Anterior cingulate cortex (tissue), 58 donors: ENCODE results near the gene LPP.

Source experiments
- DNase-seq, 58 donors: peaks; one replicate each; lab custom pipeline; 2025; lab: John Stamatoyannopoulos, UW

The LPP gene

DNA sequence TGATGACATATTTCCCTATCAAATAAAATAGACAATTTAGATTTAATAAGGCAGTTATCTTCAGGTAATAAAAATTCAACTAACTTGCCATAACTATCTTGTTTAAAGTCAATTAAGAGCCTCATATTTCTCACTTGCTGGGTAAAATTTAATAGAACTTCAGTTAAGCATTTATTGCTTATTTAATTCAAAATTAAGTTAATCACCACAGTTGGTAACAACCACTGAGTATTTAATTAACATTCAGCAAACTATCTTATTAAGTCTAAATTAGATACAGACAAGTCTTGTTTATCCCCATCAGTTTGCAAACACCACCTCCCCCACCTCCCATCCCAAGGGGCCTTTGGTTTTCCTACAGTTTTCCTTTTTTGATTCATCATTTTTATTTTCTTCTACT is 14.7 kb downstream of the LPP start:
- DNase-seq: no peak

DNA sequence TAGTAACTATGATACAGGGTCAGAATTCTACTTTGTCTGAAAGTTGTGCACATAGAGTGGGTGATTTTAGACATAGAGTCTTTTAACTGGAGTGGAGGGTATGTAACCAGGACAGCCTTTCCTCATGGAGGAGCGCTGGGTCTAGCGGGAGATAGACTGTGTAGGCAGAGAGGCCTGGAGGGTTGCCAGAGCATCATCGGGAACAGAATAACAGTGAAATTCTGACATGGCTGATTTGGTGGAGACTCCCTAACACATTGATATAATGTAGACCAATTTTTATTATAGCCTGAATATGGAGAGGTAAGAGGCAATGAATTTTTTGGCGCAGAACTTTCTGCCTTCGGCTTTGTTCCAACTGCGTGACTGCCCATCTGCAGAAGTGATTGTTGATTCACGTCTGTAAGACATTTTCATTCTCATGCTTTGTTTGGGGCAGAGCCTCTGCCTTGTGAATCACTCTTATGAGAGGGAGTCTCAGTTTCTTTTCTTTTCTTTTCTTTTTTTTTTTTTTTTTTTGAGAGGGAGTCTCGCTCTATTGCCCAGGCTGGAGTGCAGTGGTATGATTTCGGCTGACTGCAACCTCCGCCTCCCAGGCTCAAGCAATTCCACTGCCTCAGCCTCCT is 16.0 kb downstream of the LPP start:
- peak in 10 of 58 donors; percentile 11 to 47 (median 20) for DNase-seq

DNA sequence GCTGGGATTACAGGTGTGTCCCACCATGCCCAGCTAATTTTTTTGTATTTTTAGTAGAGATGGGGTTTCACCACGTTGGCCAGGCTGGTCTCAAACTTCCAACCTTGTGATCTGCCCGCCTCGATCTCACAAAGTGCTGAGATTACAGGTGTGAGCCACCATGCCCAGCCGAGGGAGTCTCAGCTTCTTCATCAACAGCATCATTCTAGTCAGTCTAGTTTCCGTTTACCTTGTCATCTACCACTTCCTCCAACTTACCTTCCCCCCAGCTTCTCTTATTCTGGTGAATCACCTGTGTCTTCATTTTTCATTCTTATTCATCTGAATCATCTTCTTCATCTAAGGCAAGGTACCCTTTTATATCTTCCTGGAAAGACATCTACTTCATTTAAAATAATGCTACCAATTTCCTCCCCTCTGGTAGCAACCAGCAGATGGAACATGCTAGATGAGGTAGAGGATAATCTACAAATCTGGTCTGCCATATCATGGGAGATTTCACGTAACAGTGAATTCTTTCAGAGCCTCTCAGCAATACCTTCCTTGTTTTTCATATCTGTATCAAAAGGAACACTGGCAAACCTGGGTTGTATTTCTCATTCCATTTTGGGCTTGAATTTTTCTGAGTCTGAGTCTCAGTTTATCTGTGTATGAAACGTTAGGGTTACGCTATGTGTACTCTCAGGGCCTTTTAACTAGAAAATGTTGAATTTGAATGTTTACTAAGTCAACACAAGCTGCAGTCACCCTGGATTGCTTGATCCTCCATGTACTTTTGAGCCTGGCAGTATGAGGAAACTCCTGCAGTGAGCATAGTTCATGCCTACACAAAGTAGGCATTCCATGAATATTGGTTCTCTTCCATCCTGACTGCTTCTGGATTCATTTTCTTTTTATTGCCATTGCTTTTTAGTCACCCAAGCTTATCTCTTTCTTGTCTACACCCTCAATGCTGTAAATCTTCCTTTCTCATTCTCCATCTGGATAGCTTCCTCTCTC is 16.8 kb downstream of the LPP start:
- no peak for DNase-seq

DNA sequence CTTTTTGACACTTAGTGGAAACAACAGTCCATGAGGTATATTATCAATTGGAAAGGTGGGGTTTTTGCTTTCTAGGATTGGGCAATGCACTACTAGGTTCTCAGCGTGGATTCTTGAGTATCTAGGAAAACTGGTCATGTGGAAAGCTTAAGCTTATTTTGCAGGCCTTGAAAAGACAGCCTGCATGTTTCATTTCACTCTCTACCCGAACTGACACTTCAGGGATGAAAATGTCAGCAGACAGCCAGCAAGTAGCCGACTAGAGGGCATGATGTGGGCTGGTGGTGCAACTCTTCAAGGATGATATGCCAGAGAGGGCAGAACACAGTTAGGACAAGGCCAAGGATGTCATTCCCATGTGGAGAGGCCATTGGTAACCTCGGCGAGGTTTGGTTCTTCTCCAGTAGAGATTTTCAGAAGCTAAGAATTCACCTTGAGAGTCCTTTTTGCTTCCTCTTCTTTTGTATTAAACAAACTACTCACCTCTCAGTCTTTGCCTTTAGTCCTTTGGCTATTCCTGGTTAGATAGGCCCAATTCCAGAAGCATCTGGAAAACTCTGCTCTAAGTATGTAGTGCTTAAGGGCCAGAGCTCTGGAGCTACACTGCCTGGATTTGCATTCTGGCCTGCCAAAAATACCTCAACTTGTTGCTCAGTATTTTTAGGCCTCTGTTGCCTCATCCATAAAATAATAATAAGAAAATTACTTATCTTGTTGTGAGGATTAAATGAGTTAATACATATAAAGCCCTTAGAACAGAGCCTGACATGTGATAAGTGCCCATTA is 17.9 kb downstream of the LPP start:
- no peak for DNase-seq

DNA sequence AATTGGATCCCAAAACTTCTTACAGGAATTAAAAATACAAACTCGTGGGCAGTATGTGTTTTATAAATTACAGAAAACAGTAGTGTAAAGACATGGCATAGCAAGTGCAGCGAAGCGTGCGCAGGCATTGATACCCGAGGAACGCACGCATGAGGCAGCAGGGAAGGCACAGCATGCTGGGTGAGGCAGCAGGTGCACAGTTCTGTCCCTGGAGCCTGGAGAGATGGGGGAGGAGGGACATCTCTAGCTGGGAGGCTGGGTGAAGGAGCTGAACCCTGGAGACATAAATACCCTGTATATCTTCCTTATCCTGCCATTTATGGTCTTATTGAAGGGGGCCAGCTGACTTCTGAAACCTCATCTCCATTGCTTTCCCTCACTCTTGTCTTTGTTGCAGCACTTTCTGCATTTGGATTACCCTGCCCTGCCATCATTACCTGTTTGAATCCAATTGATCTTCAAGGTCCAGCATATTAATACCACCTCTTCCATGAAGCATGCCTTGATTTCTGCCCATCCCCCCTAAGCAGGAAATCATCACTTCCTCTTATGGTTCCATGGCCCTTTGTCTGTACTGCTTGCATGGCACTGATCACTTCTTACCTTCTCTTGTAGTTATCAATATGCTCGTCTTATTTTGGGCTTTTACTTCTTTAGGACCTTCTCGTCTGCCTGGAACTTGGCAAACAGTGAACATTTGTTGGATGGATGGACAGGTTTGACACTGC is 20.5 kb downstream of the LPP start:
- peak in 1 of 58 donors; percentile 7 for DNase-seq

DNA sequence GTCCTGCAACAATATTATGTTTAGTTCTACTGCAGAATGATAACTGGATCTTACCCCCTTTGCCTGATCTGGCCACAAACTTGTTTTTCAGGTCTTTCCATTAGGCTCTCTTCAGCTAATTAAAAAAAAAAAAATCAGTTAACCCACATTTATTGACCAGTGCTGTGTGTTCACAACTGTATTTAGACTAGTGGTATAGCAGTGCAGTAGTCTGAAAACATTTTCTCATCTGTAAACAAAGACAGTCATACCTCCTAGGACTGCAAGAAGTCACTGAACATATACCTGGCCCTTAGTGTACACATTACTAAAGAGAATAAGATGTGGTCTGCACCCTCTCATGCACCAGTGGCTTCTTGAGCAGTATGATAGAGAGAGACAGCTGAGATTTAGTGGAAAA is 22.5 kb downstream of the LPP start:
- no peak for DNase-seq

DNA sequence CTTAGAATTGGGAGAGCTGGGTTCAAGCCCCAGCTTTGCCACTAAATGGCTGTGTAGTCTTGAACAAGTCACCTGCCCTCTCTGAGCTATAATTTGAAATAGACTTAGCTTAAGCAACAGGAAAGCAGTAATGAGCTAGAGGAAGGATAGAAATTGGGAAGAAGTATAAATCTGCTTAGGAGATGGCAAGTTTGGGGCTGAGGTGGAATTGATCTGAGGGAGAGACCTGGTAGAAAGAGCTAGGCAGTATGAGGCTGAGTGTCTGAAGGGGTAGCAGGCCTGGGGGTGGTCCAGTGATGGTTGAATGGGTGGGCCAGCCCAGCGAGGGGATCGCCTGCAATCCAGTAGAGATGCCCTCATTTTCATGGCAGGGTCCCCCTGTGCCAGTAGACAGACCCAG is 22.9 kb downstream of the LPP start:
- no peak for DNase-seq

DNA sequence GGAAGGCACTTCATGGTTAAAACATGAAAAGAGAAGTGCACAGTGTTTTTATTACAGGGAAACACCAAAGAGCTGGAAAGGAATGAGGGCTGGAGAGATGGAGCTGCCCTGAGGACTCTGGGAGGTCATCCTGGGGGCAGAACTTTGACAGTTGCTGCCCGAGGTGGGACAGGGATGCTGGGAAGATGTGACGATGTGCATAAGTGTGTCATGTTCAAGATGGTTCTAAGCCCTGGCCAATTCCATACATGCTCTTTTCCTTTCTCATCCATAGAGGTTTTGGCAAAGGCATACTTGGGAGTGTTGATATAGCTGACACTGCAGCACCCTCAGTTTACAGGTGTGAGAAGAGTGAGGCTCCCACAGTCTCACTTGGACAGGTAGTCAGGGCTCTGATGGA is 23.8 kb downstream of the LPP start:
- DNase-seq: no peak

DNA sequence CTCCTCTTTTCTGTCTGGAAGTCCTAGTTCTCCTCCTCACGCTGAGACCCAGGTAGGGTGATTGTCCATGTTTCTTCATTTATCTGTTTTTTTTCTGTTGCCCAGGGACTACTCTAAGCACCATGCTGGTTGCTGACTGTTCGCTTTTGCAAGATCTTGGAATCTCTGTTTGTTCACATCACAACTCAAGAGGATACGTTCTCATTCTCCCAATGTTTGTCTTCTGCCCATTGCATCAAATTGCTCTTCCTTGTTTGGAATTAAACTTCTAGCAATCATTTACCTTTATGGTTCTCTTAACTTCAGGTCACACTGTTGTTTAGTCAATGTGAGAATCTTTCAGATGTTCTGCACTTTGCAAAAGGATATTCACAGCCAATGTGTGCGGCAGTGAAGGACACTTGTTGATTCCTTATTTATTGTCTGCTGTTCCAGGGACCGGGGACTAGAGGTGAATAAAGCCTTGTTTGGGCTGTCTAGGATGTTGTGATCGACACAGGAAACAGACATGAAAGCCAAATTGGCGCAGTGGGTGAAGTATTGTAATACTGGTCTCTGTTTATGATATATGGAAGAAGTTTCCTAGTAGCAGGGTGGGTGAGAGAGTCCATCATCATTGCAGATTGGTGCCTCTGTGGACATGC is 24.5 kb downstream of the LPP start:
- no peak for DNase-seq

DNA sequence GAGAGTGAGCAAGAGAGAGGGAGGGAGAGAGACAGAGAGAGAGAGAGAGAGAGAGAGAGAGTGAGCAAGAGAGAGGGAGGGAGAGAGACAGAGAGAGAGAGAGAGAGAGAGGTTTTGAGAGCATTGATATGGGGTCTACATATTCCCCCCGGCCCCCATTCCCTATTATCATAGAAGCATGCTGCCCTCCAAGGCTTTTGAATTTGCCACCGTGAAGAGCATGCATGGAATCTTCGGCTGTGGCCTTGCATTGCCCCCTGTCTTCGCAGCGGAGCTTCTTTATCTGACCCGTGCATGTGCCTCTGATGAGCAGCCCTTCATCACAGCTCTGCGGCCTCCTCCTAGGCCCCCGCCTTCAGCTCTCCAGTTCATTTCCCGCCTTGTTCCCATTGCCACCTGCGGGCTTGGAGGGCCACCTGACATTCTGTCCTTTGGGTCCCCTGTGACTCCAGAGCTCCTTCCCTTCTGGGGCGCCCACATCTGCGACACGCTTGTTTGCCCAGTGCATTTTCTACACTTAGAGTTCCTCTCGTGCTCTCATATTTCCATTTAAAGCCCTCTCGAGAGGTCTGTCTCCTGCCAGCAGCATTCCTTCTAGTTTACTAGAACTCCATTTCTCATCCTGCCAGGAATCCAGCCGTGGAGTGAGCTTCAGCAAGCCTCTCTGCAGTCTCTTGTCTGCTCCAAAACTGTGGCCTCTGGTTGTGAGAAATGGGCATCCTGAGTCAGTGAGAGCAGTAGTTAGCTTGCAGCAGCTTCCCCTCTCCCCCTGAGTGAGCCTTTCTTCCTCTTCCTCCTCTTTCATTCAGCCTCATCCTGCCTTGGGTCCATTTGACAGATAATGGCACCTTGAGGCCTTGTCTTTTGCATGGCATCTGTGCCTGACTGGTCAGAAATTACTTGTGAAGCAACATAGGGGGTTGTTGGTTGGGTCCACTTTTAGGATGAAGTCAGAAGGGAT is 25.3 kb downstream of the LPP start:
- DNase-seq: no peak

DNA sequence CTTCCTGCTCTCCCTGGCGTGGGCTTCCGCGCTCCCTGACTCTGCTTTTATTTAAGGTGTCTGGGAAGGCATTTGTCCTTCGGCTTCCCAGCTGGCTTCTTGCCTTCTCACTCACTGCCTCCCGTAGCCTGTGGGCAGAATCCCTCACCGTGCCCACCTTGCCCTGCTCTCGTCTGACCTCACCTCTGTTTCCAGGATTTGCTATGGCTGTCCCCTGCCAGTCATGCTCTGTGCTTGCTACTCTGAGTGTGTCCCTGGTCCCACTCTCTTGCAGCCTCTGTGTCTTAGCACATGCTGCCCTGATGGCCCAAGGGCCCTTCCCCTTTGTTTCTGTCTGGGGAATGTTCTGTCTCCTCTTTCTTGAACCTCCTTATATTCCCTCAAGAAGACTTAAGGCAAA is 26.2 kb downstream of the LPP start:
- no peak for DNase-seq

DNA sequence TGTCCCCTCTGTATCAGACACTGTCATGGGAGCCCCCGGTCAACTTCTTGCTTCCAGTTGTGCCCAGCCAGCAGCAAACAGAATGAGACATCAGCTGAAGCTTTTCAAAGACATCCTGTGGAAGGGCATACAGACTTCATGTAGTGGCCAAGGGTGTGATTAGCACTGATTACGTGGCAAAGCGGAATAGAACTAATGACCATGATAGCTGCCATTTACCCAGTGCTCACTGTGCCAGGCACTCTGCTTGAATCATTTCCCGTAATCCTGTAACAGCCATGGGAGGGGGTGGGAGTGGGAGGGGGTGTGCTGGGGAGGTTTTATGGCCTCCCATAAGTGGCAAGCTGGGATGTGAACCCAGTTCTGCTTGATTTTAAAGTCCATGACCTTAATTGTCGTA is 29.5 kb downstream of the LPP start:
- DNase-seq: no peak

DNA sequence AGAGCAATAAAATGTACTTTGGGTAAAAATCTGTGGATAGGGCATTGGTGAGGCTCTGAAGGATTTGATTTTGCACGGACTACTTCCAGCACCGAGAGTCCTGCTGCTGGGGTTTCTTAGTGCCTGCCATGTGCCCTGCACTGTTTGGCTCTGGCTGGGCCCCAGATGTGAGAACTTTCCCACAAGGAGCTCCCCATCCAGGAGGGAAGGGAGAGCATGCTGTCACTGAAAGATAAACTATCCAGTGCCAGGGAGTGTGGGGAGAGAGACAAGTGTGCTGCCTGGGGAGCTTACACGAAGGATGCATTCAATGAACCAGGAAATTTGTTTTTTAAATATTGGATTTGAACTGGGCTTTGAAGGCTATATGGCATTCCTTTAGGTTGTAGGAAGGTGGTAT is 30.2 kb downstream of the LPP start:
- DNase-seq: no peak

DNA sequence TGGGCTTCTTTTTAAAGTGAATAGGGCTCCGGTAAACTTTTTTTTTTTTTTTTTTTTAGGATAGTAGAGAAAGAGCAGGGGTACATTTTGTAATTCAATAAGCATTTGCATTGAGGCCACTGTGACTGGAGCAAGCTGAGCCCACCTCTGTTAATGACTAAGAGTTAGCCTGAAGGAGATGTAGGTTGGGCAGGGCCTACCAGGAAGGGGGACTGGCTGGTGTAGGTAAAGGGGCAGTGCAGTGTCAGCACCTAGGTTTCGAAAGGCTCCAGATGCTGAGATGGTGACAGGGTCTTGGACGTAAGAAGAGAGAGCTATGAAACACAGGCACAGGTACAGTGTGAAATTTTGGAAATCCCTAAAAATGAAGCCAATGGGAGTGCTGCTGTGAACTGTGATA is 30.7 kb downstream of the LPP start:
- DNase-seq: no peak

DNA sequence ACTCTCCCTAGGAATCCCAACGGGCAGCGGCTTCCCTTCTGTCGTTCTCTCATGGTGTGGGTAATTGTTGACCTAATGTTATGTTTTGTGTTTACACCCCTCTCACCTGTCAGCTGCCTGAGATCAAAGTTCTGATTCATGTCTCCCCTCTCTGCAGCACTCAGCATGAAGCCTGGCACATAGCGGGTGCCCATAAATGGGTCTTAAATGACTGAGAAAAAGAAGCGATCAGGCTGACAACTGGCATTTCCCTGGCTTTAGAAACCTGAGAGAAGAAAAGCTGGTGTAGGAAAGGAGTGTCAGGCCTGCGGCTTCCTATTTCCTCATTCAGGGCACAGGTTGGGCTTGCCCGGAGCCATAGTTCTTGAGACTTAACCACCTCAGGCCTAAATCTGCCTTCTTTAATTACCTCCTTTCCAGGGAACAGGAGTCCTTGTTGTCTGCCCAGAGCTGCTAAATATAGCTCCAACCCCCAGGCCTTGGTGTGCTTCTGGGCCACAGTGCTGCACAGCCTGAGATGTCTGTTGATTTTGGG is 31.8 kb downstream of the LPP start:
- DNase-seq: peak in 1 of 58 donors; percentile 22

DNA sequence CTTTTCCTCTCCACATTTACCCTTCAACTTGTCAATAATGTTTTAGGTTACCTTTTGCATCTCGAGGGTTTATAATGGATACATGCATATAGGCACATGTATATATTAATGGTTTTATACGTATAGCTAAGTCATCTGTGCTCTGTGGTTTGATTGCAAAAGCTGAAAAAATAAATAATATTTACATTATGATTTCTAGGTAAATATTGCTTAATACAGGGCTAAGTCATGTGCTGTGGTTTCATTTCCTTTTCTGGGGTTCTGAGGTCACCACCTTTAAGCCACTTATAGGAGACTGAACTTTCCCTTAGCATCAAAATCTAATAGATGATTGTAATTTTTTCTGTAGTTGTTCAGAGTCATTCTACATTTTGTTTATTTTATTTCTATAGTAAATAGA is 33.1 kb downstream of the LPP start:
- no peak for DNase-seq

DNA sequence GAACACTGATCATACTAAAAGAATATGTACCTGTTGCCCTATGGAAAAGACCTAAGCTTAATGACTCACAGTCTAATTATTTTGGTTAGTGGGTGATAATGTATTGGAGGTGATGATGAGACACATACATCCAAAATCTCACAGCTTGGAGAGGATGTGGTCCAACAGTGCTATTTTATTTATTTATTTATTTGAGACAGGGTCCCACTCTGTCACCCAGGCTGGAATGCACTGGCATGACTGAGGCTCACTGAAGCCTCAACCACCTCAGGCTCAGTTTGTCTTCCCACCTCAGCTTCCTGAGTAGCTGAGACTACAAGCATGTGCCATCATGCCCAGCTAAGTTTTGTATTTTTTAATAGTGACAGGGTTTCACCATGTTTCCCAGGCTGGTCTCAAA is 35.0 kb downstream of the LPP start:
- DNase-seq: no peak

DNA sequence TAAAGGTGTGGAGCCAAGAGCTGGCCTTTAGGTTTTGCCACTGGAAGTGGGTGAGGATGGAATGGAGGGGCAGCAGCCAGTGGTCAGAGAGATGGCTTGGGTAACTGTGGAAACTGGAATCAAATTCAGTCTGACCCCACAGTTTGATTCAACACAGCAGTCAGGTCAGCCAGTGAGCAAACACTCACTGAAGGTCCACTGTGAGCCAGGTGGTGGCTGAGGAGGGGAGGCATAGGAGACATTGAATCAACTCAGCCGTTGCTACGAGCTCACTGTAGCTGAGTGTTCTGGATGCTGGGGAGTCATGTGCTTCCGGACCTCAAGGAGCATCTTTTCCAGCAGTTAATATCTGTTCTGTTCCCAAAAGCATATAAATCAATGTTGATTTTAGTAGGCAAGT is 37.5 kb downstream of the LPP start:
- no peak for DNase-seq

DNA sequence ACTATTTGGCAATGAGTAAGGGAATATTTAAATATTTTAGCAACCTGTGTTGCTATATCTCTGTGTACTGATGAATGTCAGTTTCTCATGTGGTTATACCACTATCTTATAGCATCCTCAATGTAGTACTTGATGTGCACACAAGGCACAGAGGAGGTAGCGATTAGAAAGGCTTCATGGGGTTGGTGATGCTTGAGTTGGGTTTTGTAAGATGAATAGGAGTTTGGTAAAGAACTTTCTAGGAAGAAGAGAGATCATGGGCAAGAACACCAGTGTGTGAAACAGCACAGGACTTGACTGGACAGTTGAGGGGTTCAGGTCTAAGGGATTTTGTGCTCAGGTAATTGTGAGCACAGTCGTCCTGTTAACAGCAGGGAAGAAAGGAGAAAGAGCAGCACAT is 38.1 kb downstream of the LPP start:
- no peak for DNase-seq
